ENCODE results near the gene ENOX1.
"Not testable (repeated sequence)": the region's sequence is repeated elsewhere in the genome, so short reads cannot be mapped to it uniquely, and the experiment has no call there.

Gene ENOX1

DNA sequence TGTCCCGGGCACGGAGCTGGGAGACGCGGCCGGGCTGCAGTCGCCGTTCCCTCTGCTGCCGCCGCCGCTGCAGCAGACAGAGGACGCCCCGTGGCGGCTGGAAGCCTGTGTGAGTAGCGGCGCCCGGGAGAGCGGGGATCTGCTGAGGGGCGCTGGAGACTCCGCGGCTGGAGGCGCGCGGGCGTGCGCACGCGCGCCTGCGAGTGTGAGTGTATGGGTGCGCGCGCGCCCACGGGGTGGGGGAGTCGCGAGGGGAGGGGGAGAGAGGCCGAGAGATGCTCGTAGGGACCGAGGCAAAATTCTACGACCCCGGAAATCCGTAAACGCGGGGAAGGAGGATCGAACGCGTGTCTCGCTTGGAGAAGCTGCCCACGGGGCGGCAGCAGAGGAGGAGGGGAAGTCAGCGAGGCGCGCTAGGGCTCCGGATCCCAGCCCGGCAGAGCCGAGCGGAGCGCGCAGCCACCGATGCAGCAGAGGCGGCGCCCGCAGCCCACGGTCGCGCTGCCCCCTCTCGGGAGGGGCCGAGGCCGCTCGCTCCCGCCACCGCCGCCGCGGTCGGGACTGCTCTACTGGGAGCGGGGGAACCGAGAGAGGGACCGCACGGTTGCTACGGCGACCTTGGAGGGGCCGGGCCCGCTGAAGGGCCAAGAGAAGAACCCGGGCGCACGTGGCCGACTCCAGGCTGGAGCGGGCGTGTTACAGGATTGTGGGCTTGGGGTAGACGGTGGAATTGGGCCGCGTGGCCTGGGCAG is at the start of gene ENOX1:
Gene ENOX1 (minus strand): TSS at position 207 of the 752 bp plus-strand sequence.
- peak in 1 of 3 donors; percentile 16 for DNase-seq (ENCODE audit: low read depth in 3 of 3)

DNA sequence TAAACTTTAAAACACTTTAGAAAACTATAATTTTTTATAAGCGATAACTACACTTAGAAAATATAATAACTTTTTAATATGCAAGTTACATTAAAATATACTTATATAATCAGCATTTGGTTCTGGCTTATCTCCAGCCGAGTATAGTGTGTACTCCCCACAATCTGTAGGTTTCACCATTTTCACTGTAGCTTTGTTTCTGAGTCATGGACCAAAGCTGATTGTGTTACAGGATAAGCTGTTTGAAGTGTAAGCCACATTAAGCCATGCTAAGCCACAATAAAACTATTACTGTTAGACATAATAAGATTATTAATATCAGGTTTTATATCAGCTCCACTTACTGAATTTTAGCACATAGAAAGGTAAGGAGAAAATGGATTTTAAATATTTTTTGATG is 48.9 kb upstream of the ENOX1 start:
- no peak for DNase-seq (ENCODE audit: low read depth in 3 of 3)

DNA sequence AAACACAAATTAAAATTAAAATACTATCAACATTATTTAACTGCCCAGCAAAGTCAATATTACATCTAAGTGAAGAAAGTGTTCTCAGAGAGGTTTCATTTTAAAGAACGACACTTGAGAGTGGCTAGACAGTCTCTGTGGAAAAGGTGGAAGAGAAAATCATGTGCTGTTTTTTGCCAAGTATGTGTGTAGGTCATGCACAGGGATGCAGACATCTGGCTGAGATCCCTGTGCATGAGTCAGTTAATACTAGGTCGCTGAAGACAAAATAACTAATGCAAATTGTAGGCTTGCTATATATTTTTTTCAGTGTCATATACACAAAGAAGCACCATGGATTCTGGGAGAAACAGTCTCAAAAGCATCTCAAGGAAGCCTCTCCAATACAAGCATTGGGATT is 44.3 kb upstream of the ENOX1 start:
- no peak for DNase-seq (ENCODE audit: low read depth in 3 of 3)

DNA sequence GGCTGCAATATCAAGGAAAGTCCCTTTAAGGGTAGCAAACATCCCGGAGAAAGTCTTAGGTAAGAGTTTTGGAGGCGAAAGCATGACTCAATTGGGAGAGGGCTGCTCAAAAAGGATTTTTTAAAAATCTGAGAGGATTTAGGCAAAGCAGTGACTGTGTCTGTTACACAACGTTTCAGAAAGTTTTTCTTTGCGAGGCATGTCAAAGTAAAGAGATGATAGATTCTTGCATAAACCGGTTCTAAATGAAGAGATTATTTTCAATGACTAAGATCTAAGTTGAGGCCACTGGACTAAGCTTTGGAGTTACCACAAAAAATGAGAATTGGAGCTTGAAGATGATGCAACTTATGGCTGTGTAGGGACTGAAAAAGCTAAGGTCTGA is 43.7 kb upstream of the ENOX1 start:
- DNase-seq (ENCODE audit: low read depth in 3 of 3): no peak

DNA sequence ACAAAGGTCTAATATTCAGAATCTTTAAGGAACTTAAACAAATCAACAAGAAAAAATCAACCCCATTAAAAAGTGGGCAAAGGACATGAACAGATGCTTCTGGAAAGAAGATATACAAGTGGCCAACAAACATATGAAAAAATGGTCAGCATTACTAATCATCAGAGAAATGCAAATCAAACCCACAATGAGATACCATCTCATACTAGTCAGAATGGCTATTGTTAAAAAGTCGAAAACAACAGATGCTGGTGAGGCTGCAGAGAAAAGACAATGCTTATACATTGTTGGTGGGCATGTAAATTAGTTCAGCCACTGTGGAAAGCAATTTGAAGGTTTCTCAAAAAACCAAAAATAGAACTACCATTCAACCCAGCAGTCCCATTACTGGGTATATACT is 37.9 kb upstream of the ENOX1 start:
- not testable (repeated sequence) for DNase-seq (ENCODE audit: low read depth in 3 of 3)

DNA sequence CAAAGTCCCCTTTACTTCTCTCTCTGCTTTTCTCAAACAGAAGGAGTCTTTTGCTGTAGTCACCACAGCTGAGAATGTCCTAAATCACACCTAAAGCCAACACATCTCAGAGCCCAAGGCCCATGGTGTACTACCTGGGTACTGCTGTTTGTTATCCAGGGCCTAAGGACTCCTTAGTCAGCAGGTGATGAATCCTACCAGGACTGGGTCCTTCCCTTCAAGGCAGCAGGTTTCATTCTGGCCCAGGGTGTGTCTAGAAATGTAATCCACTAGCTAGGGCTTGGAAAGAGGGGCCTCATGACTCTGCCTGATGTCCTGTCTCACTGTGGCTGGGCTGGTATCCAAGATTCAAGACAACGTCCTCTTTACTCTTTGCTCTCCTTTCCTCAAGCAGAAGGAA is 36.2 kb upstream of the ENOX1 start:
- no peak for DNase-seq (ENCODE audit: low read depth in 3 of 3)

DNA sequence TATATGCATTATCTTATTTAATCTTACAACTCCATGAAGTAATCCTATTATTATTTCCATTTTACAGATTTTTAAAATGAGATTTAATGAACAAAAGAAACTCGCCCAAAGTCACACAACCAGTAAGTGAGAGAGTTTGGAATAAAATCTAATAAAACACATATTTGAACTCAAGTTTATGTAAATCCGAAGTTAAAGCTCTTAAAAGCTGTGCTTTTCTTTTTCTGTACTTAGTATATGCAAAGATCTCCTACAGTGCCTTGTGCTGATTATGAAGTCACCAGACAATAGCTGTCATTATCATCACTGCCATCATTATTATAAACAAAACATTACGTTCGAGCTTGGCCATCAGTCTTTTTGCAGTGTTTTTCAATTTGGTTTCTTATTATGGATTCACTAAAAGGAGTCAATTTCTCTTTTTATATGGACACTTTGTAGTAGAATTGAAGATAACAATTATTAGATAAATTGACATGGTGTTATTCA is 29.7 kb upstream of the ENOX1 start:
- DNase-seq (ENCODE audit: low read depth in 3 of 3): no peak

DNA sequence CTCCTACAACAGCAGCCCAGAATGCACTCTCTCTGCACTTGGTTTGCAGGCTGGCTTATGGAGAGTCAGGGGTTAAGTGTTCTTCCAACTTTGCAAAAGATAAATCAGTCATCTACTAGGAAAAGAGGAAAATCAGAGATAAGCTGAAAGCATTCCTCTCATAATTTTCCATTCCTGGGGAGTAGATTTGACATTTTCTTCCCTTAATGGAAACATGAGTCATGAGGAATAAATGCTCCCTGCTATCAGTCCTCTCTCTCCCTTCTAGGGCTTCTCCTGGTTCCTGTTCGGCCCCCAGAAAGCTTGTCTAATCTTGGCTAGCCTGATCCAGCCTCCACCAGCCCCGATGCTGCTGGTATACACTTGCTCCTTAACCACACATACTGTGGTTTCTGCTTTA is 28.4 kb upstream of the ENOX1 start:
- DNase-seq (ENCODE audit: low read depth in 3 of 3): no peak

DNA sequence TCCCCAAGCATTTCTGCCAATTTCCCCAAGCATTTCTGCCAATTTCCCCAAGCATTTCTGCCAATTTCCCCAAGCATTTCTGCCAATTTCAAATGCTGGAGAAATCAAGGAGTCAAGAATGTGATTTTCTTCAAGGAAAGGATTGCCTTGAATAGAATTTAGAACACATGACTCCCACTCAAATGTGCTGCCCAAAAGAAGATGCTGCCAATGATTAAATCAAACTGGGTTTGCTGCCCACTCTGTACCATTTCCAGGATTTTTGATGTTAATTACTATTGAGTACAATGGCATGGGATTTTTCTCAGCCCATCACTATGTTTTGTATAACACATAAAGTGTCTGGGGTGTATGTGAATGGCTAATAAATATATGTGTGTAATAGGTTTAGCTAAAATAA is 21.9 kb upstream of the ENOX1 start:
- DNase-seq (ENCODE audit: low read depth in 3 of 3): no peak

DNA sequence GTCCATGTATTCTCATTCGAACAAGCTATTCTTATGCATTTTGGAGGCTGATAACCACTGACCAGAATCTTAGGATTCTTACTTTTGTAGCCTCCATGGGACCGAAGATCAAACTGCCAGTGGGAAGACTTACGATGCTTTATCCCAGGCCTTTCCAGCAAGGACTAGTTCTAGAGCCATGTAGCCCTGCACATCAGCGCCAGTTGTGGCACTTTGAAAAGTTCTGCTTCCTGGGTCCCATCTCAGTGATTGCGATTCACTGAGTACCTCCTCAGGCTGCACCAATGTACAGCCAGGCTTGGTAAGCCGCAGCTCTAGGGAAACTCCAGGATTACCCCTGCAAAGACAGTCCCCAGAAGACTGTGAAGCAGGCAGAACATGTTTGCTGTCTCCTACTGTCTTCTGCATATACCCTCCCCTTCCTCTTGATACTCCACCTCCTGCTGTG is 18.9 kb upstream of the ENOX1 start:
- DNase-seq (ENCODE audit: low read depth in 3 of 3): no peak

DNA sequence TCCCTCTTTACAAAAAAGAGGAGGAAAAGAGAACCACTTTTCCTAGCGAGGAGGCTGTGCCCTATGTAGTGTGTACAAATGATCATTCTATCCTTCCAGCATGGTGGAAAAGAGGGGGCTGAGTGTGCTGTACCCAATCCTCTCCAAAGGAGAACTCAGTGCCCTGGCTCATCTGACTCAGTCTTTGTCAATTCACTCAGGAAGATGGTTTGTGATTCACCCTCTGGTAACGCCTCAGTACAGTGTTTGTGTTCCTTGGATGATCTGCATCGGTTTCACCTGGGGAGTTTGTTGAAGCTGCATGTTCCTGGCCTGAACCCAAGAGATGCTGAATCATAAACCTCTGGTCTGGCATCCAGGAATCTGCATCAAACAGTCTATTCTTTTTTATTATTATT is 18.3 kb upstream of the ENOX1 start:
- DNase-seq (ENCODE audit: low read depth in 3 of 3): peak in 2 of 3 donors; percentile 16 to 32

DNA sequence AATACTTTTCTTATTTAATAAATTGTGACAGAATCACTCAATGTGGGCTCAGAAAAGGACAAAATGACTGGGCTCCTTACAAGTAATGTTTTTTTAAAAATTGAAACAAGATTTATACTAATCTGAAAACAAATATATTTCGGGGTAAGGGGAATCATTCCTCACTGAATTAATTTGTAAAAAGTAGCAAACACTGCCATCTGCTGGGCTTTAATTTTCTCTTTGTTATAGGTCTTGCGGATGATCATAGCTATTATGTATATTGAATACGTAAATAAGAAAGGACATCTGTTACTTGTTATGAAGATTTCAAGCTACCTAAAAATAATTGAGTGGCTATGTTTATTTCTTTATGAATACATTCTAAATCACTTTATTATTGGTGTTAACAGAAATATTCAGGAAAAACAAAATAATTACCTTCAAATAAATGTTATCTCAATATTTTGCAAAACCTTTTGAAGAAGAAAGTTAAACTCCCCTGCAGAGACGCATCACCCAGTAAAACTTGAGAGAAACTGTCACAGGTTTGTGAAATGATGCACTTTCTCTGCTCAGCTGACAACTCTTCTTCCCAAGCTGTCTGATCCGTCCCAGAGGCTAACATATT is 17.8 kb upstream of the ENOX1 start:
- peak in 1 of 3 donors; percentile 17 for DNase-seq (ENCODE audit: low read depth in 3 of 3)

DNA sequence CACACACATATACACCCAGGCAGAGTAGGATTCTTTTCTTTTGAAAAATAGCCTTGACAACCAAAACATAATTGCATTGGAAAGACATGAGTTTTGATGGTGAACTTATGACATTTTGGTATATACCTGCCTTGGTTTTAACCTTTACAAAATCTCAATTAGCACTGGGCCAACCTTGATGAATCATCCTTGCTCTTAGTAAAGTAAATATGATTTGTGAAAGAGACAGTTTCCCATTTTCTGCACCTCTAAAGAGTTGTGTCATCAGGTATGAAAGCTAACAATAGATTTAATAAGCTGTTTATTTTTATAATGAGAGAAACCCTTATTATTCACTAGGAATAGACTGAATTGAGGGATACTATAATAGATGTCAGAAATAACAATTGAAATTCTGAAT is 15.7 kb upstream of the ENOX1 start:
- no peak for DNase-seq (ENCODE audit: low read depth in 3 of 3)

DNA sequence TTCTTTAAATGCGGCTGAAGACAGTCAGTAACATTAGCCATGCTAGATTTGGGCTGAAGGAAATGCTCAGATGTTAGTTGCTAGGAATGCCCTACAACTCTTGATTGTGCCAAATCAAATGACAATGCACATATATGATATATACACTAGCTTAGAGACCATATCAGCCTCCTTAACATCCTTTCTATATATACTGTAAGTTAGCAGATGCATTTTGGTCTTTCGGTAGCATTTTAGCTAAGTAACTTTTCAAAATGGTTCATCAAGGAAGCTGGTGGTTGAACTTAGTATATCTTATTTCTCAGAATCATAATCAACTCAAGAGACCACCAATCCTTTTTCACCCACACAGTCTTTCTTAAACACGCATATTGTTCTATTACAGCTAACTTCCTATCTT is 14.1 kb upstream of the ENOX1 start:
- DNase-seq (ENCODE audit: low read depth in 3 of 3): no peak

DNA sequence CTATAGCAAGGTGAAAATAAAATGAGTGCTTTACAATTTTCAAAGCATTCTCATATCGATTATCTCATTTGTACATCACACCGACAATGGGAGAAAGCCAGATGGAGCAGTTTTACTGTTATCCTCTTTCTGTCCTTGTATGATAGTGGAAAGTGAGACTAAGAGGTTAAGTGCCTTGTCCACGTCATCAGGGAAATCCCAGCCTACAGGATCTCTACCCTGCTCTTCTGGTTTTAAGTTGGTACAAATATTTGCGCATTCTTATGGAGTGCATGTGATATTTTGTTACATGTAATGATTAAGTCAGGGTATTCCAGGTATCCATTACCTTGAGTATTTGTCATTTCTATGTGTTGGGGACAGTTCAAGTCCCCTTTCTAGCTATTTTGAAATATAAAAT is 12.4 kb upstream of the ENOX1 start:
- DNase-seq (ENCODE audit: low read depth in 3 of 3): no peak

DNA sequence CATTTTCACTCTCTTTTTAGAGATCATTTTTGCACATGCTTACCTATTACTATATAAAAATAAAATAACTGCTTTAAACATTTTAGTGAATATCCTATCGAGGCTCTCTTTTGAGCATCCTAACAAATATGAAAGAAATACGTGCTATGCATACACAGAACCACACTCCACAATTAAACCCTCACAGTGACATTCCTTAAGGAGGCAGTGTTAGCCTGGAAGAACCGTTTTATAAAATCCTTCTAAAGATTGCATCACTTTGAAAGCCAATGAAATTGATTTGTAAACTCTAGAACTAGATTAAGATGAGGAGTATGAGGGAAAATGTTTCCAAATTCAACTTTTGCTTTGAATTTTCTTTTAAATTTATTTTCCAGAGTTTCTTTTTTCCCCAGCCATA is 11.1 kb upstream of the ENOX1 start:
- DNase-seq (ENCODE audit: low read depth in 3 of 3): no peak

DNA sequence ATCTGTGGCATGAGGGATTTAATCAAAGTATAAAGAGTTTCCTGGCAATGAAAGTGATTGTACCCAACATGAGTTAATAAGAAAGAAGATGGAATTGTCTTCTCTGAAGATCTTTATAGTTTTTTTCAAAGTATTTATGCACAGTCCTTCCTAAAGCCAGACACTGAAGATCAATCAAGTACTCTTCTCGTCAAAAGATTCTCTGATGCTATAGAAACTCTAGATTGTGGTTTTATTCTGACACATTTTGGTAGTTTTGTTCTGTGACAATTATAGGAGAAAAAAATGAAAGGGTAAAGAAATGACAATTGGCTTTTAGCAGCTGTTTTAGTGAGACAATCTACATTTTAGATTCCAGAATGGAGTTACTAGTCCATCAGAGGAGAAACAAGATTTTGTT is 10.4 kb upstream of the ENOX1 start:
- no peak for DNase-seq (ENCODE audit: low read depth in 3 of 3)

DNA sequence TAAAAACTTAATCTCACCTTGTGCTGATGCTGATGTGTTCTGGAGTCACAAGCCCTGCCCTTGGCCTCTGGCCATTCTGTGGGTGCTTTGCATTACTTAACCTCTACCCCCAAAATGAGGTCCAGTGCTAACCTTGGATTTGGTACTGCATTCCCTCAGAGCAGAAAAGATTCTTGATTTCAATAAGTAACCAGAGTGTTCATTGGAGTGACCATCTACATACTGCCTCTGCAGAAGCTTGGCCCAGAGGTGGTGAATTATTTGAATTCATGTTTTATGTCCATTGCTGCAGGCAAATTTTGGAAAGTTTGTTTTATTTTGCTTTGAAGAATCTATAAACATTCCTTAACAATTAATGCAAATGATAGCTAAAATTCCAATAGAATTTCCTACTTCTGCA is 7.6 kb upstream of the ENOX1 start:
- no peak for DNase-seq (ENCODE audit: low read depth in 3 of 3)

DNA sequence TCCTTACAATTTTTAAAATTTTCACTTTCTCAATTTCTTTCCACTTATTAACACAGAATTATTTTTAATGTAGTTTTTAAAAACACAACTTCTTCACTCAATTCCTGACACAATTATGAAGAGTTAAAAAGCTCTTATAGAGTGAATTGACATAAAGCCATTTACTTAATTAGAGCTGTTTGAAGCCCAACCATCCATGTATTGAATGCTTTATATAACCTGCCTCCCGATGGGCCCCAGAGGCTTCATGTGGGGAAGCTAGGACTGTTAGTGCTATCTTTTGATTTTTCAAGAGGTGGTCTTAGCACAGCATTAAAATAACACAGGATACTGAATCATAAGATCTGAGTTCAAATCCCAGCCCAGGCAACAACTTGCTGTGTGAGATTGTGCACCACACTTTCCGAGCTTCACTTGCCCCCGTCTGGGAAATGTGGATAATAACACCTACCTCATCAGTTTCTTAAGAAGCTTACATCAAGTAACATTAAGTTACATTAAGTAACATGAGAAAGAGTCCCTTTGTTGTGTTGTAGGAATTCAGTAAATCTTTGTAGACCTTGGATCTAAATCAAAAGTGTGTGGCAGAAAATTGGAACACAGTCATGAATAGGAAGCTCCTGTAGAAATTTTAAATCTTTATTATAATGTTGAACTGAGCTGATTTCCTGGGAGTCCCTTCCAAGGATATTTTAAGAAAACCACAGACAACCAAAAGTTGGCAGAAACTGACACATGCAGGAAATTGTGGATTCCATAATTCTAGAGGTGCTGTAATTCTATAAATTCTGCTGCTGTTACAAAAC is 5.5 kb upstream of the ENOX1 start:
- no peak for DNase-seq (ENCODE audit: low read depth in 3 of 3)

DNA sequence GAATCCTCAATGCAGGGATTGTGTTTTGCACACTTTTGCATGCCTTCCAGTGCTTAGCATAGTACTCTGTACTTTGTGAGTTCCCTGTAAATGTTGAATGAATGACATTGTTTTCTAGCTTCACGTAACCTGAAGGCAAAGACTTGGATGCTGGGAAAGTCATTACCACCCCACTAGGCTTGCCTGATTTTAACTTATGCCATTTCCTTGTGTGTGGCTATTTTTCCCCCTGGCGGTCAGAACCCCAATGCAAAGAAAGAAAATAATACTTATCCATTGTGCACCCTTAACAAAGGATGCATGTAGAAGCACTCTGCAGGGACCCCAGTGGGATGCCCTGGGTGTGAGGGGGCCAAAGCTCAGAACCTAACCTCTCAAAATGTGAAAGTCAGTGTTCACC is 1.2 kb upstream of the ENOX1 start:
- DNase-seq (ENCODE audit: low read depth in 3 of 3): no peak

DNA sequence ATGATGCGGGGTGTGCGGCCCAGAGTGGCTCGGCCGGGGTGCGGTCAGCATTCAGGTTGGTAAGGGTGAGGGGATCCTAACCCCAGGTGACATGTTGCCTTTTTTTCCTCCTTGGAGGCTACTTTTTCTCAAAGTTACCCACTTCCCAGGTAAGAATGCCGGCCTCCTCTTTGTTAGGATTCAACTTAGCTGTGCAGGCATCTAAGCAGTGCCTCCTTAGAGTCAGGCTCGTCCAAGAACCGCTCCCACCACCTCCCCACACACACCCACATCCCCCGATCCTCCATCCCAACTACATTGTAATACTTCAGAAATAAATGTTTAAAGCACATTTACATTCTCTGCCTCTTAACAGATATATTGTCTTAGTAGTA is 733 bp upstream of the ENOX1 start:
- no peak for DNase-seq (ENCODE audit: low read depth in 3 of 3)

DNA sequence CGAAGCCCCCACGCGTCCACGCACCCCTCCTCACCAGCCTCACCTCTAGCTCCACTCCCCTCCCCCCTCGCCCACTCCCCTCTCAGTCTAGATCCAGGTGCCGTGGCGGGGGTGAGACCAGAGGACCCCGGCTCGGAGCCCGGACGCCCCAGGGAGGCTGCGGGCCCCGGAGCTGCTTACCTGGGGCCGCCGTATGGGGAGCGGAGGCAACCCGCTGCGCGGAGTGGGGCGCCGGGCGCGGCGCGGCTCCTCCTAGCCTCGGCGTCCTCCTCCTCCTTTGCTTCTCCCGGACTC is 353 bp downstream of the ENOX1 start:
- no peak for DNase-seq (ENCODE audit: low read depth in 3 of 3)
